AG04450 (cell line): ENCODE data around the gene LILRB4. TPM values are rescaled to one million over a fixed set of nuclear protein-coding genes. Genes with fewer than 3 reads are reported as not detected.
"Not testable (repeated sequence)": the region's sequence is repeated elsewhere in the genome, so short reads cannot be mapped to it uniquely, and the experiment has no call there.

ENCODE experiments used
- CTCF ChIA-PET: fragments of 300-600, 350-600 bp; formaldehyde crosslinking; extraction: SDS; loops from one replicate; lab custom pipeline; 2022; ENCODE audit warnings: antibody characterized with exemption, inconsistent platforms; lab: Charles Lee
- POLR2A ChIA-PET: fragments of 350-600 bp; formaldehyde crosslinking; extraction: SDS; loops from one replicate; lab custom pipeline; 2021; ENCODE audit warnings: antibody characterized with exemption, inconsistent platforms; lab: Yijun Ruan, JAX
- DNase-seq: peaks from one replicate; pipeline ENCODE4 v3.0.0-alpha.2; 2011; ENCODE audit warnings: low read depth, low spot score
- H3K27ac ChIP-seq: one replicate; pipeline ENCODE4 v1.5.1; 2012; ENCODE audit warnings: low read depth, low read length, control low read depth
- H3K27me3 ChIP-seq: one replicate; pipeline ENCODE4 v1.6.0; 2012; ENCODE audit warnings: low read length; ENCODE audit not compliant: control insufficient read depth, insufficient read depth
- H3K4me3 ChIP-seq: 2 replicates; pipeline ENCODE4 v1.5.1; 2011; ENCODE audit warnings: mild to moderate bottlenecking, low read depth, low read length, control low read depth
- H3K9me3 ChIP-seq: 2 replicates; pipeline ENCODE4 v1.5.1; 2012; ENCODE audit warnings: low read length; ENCODE audit not compliant: control insufficient read depth, insufficient read depth
- polyA plus RNA-seq: library from polyadenylated mRNA; depleted of rRNA; stranded (reverse); fragments of >200 nt; gene quantifications from 2 replicates; pipeline ENCODE4 v1.2.3, GENCODE V29; 2011
- TF ChIP-seq, protein P1 (sequence below): IDR thresholded peaks from 2 replicates; pipeline ENCODE4 v1.5.1; 2011; ENCODE audit warnings: low read depth, low read length, control low read depth, inconsistent platforms

LILRB4 gene
- polyA plus RNA-seq, 1 experiment = 0.06 TPM

DNA sequence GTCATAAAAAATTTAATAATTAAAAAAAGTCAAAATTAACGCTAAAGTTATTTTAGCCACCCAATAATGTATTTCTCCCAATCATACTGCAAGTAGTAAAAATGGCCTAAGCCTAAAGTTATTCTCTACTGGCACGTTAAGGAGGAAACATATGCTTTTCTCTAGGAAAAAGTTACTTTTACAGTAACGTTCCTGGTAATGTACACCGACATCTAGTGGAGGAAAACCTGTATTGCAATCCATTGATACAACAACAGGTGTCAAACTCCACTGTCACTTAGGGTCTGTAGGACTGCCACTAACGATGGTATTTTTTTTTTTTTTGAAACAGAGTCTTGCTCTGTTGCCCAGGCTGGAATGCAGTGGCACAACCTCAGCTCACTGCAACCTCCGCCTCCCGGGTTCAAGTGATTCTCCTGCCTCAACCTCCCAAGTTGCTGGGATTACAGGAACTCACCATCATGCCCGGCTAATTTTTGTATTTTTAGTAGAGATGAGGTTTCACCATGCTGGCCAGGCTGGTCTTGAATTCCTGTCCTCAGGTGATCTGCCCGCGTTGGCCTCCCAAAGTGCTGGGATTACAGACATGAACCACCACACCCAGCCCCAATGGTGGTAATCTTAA, 13.5 kb downstream of the LILRB4 start:
- DNase-seq, H3K9me3 ChIP-seq, H3K4me3 ChIP-seq, POLR2A ChIA-PET, H3K27me3 ChIP-seq, H3K27ac ChIP-seq: not testable (repeated sequence)
- TF ChIP-seq, protein P1, sequence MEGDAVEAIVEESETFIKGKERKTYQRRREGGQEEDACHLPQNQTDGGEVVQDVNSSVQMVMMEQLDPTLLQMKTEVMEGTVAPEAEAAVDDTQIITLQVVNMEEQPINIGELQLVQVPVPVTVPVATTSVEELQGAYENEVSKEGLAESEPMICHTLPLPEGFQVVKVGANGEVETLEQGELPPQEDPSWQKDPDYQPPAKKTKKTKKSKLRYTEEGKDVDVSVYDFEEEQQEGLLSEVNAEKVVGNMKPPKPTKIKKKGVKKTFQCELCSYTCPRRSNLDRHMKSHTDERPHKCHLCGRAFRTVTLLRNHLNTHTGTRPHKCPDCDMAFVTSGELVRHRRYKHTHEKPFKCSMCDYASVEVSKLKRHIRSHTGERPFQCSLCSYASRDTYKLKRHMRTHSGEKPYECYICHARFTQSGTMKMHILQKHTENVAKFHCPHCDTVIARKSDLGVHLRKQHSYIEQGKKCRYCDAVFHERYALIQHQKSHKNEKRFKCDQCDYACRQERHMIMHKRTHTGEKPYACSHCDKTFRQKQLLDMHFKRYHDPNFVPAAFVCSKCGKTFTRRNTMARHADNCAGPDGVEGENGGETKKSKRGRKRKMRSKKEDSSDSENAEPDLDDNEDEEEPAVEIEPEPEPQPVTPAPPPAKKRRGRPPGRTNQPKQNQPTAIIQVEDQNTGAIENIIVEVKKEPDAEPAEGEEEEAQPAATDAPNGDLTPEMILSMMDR = peak; percentile 80
- CTCF ChIA-PET = interaction anchor here (2.5 to 5.2 kb wide), 2 partner anchors 195 to 198 kb away, joined by 22 to 33 read pairs; no protein-coding TSS in a partner anchor

DNA sequence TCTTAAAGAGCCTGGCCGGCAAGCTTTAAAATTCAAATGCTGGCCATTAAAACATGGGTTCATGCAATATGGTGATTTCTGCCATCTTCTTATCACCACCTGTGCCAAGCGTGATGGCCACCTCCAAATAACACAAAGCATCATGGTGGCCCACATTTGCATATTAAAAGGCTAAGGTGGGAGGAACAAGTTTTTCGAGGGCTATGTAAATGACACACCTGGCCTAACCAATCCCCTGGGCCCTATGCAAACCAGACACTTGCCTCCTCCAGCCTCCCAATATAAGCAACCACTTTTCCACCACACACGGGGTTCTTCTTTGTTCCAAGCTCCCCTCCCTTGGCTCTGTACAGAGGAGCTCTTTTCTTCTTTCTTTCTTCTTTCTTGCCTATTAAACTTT, 14.4 kb downstream of the LILRB4 start:
- Histone ChIP-seq H3K27ac (no peak overlapping the region), H3K27me3 (no peaks in the 10 kb centered on the region), H3K4me3 (no peak overlapping the region), H3K9me3 (peaks cover 1% of the 10 kb centered on the region)
- CTCF ChIA-PET = interaction anchor here (0.7 to 5.2 kb wide), 3 partner anchors 195 to 199 kb away, joined by 3 to 33 read pairs (median 3); no protein-coding TSS in a partner anchor
- no peak for DNase-seq
- POLR2A ChIA-PET = no interaction called here
- TF ChIP-seq, protein P1 = no peak

DNA sequence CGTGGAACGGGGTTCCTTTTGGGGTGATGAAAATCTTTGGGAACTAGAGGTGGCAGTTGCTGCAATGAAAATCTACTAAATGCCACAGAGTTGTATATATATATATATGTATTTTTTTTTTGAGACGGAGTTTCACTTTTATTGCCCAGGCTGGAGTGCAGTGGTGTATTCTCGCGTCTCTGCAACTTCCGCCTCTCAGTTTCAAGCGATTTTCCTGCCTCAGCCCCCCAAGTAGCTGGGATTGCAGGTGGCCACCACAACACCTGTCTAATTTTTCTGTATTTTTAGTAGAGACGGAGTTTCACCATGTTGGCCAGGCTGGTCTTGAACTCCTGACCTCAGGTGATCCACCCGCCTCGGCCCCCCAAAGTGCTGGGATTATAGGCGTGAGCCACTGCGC, 18.8 kb downstream of the LILRB4 start:
- DNase-seq, CTCF ChIA-PET, POLR2A ChIA-PET, H3K27me3 ChIP-seq, H3K27ac ChIP-seq, H3K4me3 ChIP-seq: not testable (repeated sequence)
- H3K9me3 ChIP-seq = peaks cover 18% of the 10 kb centered on the region

DNA sequence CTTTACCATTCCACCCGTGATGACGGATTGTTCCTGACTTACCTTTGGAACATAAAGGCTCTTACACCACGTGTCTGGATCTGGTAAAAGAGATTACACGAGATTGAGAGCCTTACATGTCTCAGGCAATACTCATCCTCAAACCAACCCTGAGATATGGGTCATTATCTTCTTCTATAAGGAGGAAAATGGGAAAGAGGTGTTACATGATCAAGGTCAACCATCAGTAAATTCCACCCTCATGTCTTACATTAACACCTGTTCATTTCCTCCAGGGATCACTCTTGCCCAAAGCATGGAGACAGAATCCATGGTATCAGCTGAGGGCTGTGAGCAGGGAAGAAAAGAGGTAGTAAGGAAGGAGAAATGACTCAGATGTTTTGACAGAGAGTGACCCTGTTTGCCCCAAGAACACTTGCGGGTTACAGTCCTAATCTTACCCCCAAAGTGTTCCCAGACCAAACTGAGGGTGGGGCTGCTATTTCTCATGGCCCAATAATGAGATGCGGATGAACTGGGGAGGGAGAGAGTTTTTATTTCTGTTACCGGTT, 19.6 kb downstream of the LILRB4 start:
- Histone ChIP-seq H3K27me3 (no peaks in the 10 kb centered on the region), H3K27ac (no peak overlapping the region), H3K4me3 (no peak overlapping the region), H3K9me3 (peaks cover 18% of the 10 kb centered on the region)
- POLR2A ChIA-PET = no interaction called here
- CTCF ChIA-PET = interaction anchor here (1.4 kb wide), 1 partner anchor 204 kb away, joined by 3 read pairs; no protein-coding TSS in a partner anchor
- TF ChIP-seq, protein P1 = no peak
- DNase-seq = no peak

DNA sequence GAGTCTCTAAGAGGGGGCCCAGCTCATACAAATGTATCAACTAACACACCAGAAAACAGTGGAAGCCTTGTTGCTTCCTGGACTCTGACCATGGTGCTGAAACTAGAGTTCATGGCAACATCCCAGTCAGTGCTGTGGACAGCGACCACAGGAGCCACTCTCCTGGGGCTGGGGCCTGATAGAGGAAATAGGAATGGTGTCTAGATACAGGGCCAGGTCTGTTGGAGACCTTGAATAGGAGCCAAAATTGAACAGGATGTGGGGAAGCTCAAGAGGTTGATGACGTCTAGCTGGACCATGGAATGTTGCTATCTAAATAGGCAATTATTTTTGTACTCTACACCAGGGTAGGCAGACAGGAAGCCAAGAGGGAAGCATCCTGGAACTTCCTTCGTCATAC, 21.7 kb downstream of the LILRB4 start:
- CTCF ChIA-PET = no interaction called here
- DNase-seq = no peak

More for the DNA sequence above, 21.7 kb downstream of the LILRB4 start:
- POLR2A ChIA-PET = no interaction called here
- Histone ChIP-seq H3K9me3 (peaks cover 18% of the 10 kb centered on the region), H3K27ac (no peak overlapping the region), H3K4me3 (no peak overlapping the region), H3K27me3 (no peaks in the 10 kb centered on the region)
- TF ChIP-seq, protein P1 = no peak
